HepG2 (cell line): ENCODE data around the gene CDK2. TPM values are rescaled to one million over a fixed set of nuclear protein-coding genes. Genes with fewer than 3 reads are reported as not detected.

Source experiments
- EZH2 ChIP-seq: conservative IDR thresholded peaks from 2 replicates; pipeline ENCODE4 v1.6.1; 2012; ENCODE audit warnings: mild to moderate bottlenecking, low read depth, low read length, moderate library complexity
- FOXK2 ChIP-seq: fragments of 450-650 bp; IDR thresholded peaks from 2 replicates; pipeline ENCODE4 v1.6.1; 2016
- IRF9 ChIP-seq: sonication (generic); formaldehyde crosslinking; IDR thresholded peaks from 2 replicates; pipeline ENCODE4 v1.8.0; 2022; ENCODE audit warnings: missing genetic modification reagents, mild to moderate bottlenecking, borderline replicate concordance
- KLF6 ChIP-seq: IDR thresholded peaks from 2 replicates; pipeline ENCODE4 v1.8.0; 2016; ENCODE audit warnings: missing biosample characterization, missing genetic modification reagents
- MATR3 ChIP-seq: sonication (generic); formaldehyde crosslinking; IDR thresholded peaks from 2 replicates; pipeline ENCODE4 v1.4.0; 2020; ENCODE audit warnings: missing genetic modification reagents
- MIER3 ChIP-seq: IDR thresholded peaks from 2 replicates; pipeline ENCODE4 v1.6.1; 2016; ENCODE audit warnings: missing compliant biosample characterization, borderline replicate concordance
- MLX ChIP-seq: IDR thresholded peaks from 2 replicates; pipeline ENCODE4 v1.6.1; 2016
- NFRKB ChIP-seq: fragments of 450-650 bp; IDR thresholded peaks from 2 replicates; pipeline ENCODE4 v1.6.1; 2017
- ONECUT2 ChIP-seq: sonication (generic); formaldehyde crosslinking; IDR thresholded peaks from 2 replicates; pipeline ENCODE4 v1.4.0; 2020; ENCODE audit warnings: missing genetic modification reagents
- PAWR ChIP-seq: sonication (generic); formaldehyde crosslinking; IDR thresholded peaks from 2 replicates; pipeline ENCODE4 v1.4.0; 2020; ENCODE audit warnings: missing genetic modification reagents, mild to moderate bottlenecking, borderline replicate concordance
- POLR2A ChIP-seq, 2 experiments: IDR thresholded peaks; 2 replicates each; pipeline ENCODE4 v1.6.1; 2011; ENCODE audit warnings: low read depth in 2 of 2, low read length in 2 of 2, mild to moderate bottlenecking in 1 of 2, moderate library complexity in 1 of 2; ENCODE audit not compliant: insufficient read depth in 1 of 2
- SMYD3 ChIP-seq: sonication (generic); formaldehyde crosslinking; IDR thresholded peaks from 2 replicates; pipeline ENCODE4 v1.8.1; 2023; ENCODE audit warnings: mild to moderate bottlenecking, missing genetic modification reagents
- SUZ12 ChIP-seq: fragments of 150-350 bp; IDR thresholded peaks from 2 replicates; pipeline ENCODE4 v1.6.1; 2014; ENCODE audit warnings: low read depth, low read length
- TBL1XR1 ChIP-seq: fragments of 150-350 bp; IDR thresholded peaks from 2 replicates; pipeline ENCODE4 v1.6.1; 2014; ENCODE audit warnings: borderline replicate concordance, low read length; ENCODE audit not compliant: partially characterized antibody
- TRIM22 ChIP-seq: fragments of 450-650 bp; IDR thresholded peaks from 2 replicates; pipeline ENCODE4 v1.6.1; 2017
- ZNF224 ChIP-seq: sonication (generic); formaldehyde crosslinking; IDR thresholded peaks from 2 replicates; pipeline ENCODE4 v1.5.0; 2020; ENCODE audit warnings: mild to moderate bottlenecking, missing genetic modification reagents
- ZNF280D ChIP-seq: sonication (generic); formaldehyde crosslinking; IDR thresholded peaks from 2 replicates; pipeline ENCODE4 v1.5.1; 2020; ENCODE audit warnings: mild to moderate bottlenecking, missing genetic modification reagents
- ZNF367 ChIP-seq: sonication (generic); formaldehyde crosslinking; IDR thresholded peaks from 2 replicates; pipeline ENCODE4 v1.4.0; 2020; ENCODE audit warnings: missing genetic modification reagents, borderline replicate concordance
- ZNF431 ChIP-seq: sonication (generic); formaldehyde crosslinking; IDR thresholded peaks from 2 replicates; pipeline ENCODE4 v1.9.0; 2022; ENCODE audit warnings: missing genetic modification reagents, low read depth, mild to moderate bottlenecking, borderline replicate concordance
- ZNF615 ChIP-seq: sonication (generic); formaldehyde crosslinking; IDR thresholded peaks from 2 replicates; pipeline ENCODE4 v1.5.0; 2020; ENCODE audit warnings: mild to moderate bottlenecking, missing genetic modification reagents, borderline replicate concordance
- ZNF619 ChIP-seq: sonication (generic); formaldehyde crosslinking; IDR thresholded peaks from 2 replicates; pipeline ENCODE4 v1.4.0; 2020; ENCODE audit warnings: mild to moderate bottlenecking, missing genetic modification reagents
- ZNF800 ChIP-seq: sonication (generic); formaldehyde crosslinking; IDR thresholded peaks from 2 replicates; pipeline ENCODE4 v1.4.0; 2020; ENCODE audit warnings: missing genetic modification reagents
- polyA plus RNA-seq, 8 experiments: library from polyadenylated mRNA; depleted of rRNA in 3 of 8; stranded (reverse) in 7 of 8; unstranded in 1 of 8; fragments of >200 nt; fragmentation: Illumina TruSeq in 4 of 8; extraction: Trizol in 4 of 8; gene quantifications; 2 replicates each; pipeline versions ENCODE4 v1.2.1 to v1.2.3, GENCODE V29; 2011 to 2016; ENCODE audit warnings: low read depth in 4 of 8, missing spikeins in 1 of 8, mixed read lengths in 1 of 8; ENCODE audit not compliant: insufficient read depth in 1 of 8
- total RNA-seq, 5 experiments: library from RNA; depleted of rRNA; stranded (reverse); fragments of >200 nt; fragmentation: Illumina TruSeq; extraction: Trizol; gene quantifications; 2 replicates each; pipeline ENCODE4 v1.2.3, GENCODE V29; 2016; ENCODE audit warnings: low read depth in 1 of 5

Gene CDK2
- total and polyA plus RNA-seq, 2 of the 13 experiments (the other 11 are each of a cell fraction or from before 2014, with no cell fraction given): 47.5 to 52.6 TPM

GRCh38 chr12:55973599-55974307 lies 7.1 kb downstream of the CDK2 start, which contains the start of gene RAB5B (continued):
- TF ChIP-seq ZNF280D (CRISPR knock-in tag) (peak; percentile 95), EZH2 (no peak), ONECUT2 (CRISPR knock-in tag) (peak; percentile 35; the same call in 1 of the 2 replicates), IRF9 (peak; percentile 61; the same call in 1 of the 2 replicates), TRIM22 (no peak), MIER3 (CRISPR knock-in tag) (no peak), ZNF431 (0 out of 2 replicates have a peak, but pooled peaks have one; percentile 72), TBL1XR1 (peak; percentile 18), ZNF224 (CRISPR knock-in tag) (peak; percentile 42; the same call in 1 of the 2 replicates), FOXK2 (peak; percentile 86), ZNF367 (CRISPR knock-in tag) (no peak), SMYD3 (peak; percentile 58; the same call in 1 of the 2 replicates), MLX (CRISPR knock-in tag) (peak; percentile 20), SUZ12 (no peak), NFRKB (no peak), ZNF615 (CRISPR knock-in tag) (no peak), ZNF800 (CRISPR knock-in tag) (no peak), MATR3 (CRISPR knock-in tag) (no peak), ZNF619 (CRISPR knock-in tag) (peak; percentile 58; the same call in 1 of the 2 replicates), POLR2A (IDR thresholded peaks at IDR 0.05; ENCODE audit: insufficient read depth in 1 of 2, low read depth in 2 of 2, low read length in 2 of 2) (peak; percentile 93), PAWR (CRISPR knock-in tag) (no peak), KLF6 (no peak)
